BJ (cell line): ENCODE data around the gene ETV7. TPM values are rescaled to one million over a fixed set of nuclear protein-coding genes. Genes with fewer than 3 reads are reported as not detected.
"Not testable (repeated sequence)": the region's sequence is repeated elsewhere in the genome, so short reads cannot be mapped to it uniquely, and the experiment has no call there.

ENCODE experiments used
- CTCF ChIA-PET: fragments of 350-600 bp; formaldehyde crosslinking; extraction: SDS; loops from one replicate; lab custom pipeline; 2021; ENCODE audit warnings: antibody characterized with exemption, inconsistent platforms; lab: Yijun Ruan, JAX
- POLR2A ChIA-PET: fragments of 300-600 bp; sonication (Branson Sonifier 250); formaldehyde crosslinking; extraction: SDS; loops from one replicate; lab custom pipeline; 2021; ENCODE audit warnings: antibody characterized with exemption; lab: Charles Lee
- DNase-seq: peaks from one replicate; pipeline ENCODE4 v3.0.0-alpha.2; 2011; ENCODE audit warnings: low read depth
- H3K27me3 ChIP-seq: 2 replicates; pipeline ENCODE4 v1.6.0; 2011; ENCODE audit warnings: low read length; ENCODE audit not compliant: control insufficient read depth, insufficient read depth
- H3K36me3 ChIP-seq: 2 replicates; pipeline ENCODE4 v1.5.1; 2011; ENCODE audit warnings: low read length; ENCODE audit not compliant: control insufficient read depth, insufficient read depth
- H3K4me3 ChIP-seq: 2 replicates; pipeline ENCODE4 v1.5.1; 2011; ENCODE audit warnings: low read depth, mild to moderate bottlenecking, control low read depth, low read length
- CTCF ChIP-seq: IDR thresholded peaks from 2 replicates; pipeline ENCODE4 v1.5.1; 2011; ENCODE audit warnings: low read depth, mild to moderate bottlenecking, control low read depth, inconsistent platforms, low read length, moderate library complexity; ENCODE audit not compliant: insufficient read depth
- polyA plus RNA-seq: library from polyadenylated mRNA; depleted of rRNA; stranded (reverse); fragments of >200 nt; gene quantifications from 2 replicates; pipeline ENCODE4 v1.2.3, GENCODE V29; 2011

Gene ETV7
- polyA plus RNA-seq, 1 experiment: 1.8 TPM

DNA sequence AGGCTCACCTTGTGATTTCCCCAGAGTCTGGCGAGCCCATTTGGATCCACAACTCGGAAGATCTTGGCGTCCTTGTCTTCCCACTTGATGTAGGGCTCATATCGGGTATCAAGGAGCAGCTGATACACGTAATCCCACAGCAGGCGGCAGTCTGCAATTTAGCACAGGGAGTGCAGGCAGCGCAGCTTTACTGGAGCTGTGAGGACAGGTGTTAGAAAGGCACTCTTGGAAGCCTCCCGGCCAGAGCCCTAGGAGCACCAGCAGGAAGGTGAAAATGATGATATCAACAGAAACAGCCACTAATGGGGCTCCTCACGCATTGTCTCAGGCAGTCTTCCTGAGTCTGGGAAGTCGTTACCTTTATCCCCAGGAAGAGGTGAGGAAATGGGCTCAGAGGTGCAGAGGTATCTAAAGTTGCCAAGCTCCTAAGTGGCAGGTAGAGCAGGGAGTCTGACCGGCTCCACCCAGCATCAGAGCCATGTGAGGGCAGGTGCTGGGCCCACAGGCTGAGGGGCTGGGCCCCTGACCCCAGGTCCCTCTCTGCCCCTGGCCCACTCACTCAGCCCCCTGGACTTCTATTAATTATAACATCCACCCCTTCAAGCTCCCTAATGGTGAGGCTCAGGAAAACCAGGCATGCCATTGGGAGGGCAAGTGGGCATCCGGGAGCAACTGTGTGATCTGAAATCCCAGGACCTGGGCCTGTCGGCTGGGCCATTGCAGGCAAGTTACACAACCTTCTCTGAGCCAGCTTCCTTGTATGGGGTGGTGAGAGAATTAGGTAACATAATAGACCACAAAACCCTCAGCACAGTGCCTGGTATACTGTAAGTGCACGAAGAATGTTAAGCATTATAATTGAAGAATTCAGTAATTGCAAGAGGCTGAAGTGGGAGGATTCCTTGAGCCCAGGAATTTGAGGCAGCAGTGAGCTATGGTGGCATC lies 18.3 kb downstream of the ETV7 start:
- ChIA-PET POLR2A (interaction anchor here (0.6 kb wide), 1 partner anchor 18 kb away, joined by 3 read pairs; no protein-coding TSS in a partner anchor), CTCF (interaction anchor here (0.9 to 2.9 kb wide), 4 partner anchors 9 to 66 kb away, joined by 5 to 11 read pairs (median 8); no protein-coding TSS in a partner anchor)
- no peak for TF ChIP-seq CTCF
- peak; percentile 92 for DNase-seq
- Histone ChIP-seq H3K27me3 (no peaks in the 10 kb centered on the region; the same call in none of the 2 replicates), H3K4me3 (no peak overlapping the region), H3K36me3 (no peaks in the 10 kb centered on the region)

- Histone ChIP-seq H3K4me3 (no peak overlapping the region), H3K27me3 (no peaks in the 10 kb centered on the region; the same call in 1 of the 2 replicates), H3K36me3 (no peaks in the 10 kb centered on the region)
- CTCF ChIA-PET: interaction anchor here (0.9 to 2.9 kb wide), 3 partner anchors 8 to 27 kb away, joined by 5 to 11 read pairs (median 9); no protein-coding TSS in a partner anchor
- DNase-seq: no peak
- no peak for TF ChIP-seq CTCF
- POLR2A ChIA-PET: no interaction called here
Measured at GRCh38 chr6:36368421-36368820, 19.0 kb downstream of the ETV7 start.

- no peak overlapping the region for H3K4me3 ChIP-seq
- CTCF ChIA-PET: interaction anchor here (2.9 kb wide), 1 partner anchor 26 kb away, joined by 9 read pairs; no protein-coding TSS in a partner anchor
- no peaks in the 10 kb centered on the region for H3K36me3 ChIP-seq
- POLR2A ChIA-PET: no interaction called here
- no peak for DNase-seq
- no peak for TF ChIP-seq CTCF
- H3K27me3 ChIP-seq: no peaks in the 10 kb centered on the region; the same call in 1 of the 2 replicates
Measured at GRCh38 chr6:36367743-36368142, 19.7 kb downstream of the ETV7 start.

GRCh38 chr6:36364669-36365479 lies 22.6 kb downstream of the ETV7 start:
- ChIA-PET POLR2A (no interaction called here), CTCF (interaction anchor here (0.7 to 2.8 kb wide), 3 partner anchors 24 to 267 kb away, joined by 3 to 12 read pairs (median 7); no protein-coding TSS in a partner anchor)
- no peak overlapping the region for H3K4me3 ChIP-seq
- H3K36me3 ChIP-seq: no peaks in the 10 kb centered on the region
- H3K27me3 ChIP-seq: no peaks in the 10 kb centered on the region; the same call in 1 of the 2 replicates
- TF ChIP-seq CTCF: no peak
- DNase-seq: no peak

- POLR2A ChIA-PET, H3K27me3 ChIP-seq, H3K36me3 ChIP-seq, H3K4me3 ChIP-seq, DNase-seq: not testable (repeated sequence)
- CTCF ChIA-PET: interaction anchor here (0.7 to 2.8 kb wide), 4 partner anchors 23 to 268 kb away, joined by 3 to 12 read pairs (median 7); no protein-coding TSS in a partner anchor
Measured at GRCh38 chr6:36364061-36364635, 23.3 kb downstream of the ETV7 start.

DNA sequence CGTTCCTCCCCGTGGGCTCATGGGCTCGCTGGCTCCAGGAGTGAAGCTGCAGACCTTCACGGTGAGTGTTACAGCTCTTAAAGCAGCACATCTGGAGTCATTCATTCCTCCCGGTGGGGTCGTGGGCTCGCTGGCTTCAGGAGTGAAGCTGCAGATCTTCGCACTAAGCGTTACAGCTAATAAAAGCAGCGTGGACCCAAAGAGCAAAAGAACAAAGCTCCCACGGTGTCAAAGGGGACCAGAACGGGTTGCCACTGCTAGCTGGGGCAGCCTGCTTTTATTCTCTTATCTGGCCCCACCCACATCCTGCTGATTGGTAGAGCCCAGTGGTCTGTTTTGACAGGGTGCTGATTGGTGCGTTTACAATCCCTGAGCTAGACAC lies 24.1 kb downstream of the ETV7 start:
- DNase-seq, POLR2A ChIA-PET, H3K36me3 ChIP-seq, H3K27me3 ChIP-seq, H3K4me3 ChIP-seq: not testable (repeated sequence)
- CTCF ChIA-PET: interaction anchor here (1.4 to 2.8 kb wide), 2 partner anchors 22 to 61 kb away, joined by 7 to 12 read pairs; no protein-coding TSS in a partner anchor
